Measurements from ENCODE around the gene RAB24. TPM values are rescaled to one million over a fixed set of nuclear protein-coding genes. Genes with fewer than 3 reads are reported as not detected.

Gene RAB24
- total RNA-seq, 2 experiments from 2014 or later: 43.0 to 46.6 TPM

GRCh38 chr5:177330991-177331842 lies 27.7 kb upstream of the RAB24 start:
- CTCF ChIA-PET: no interaction called here
- DNase-seq: no peak
- POLR2A ChIA-PET: no interaction called here

GRCh38 chr5:177329883-177330282 lies 26.4 kb upstream of the RAB24 start:
- H3K4me1 Mint-ChIP-seq: peaks cover 14% of the 10 kb centered on the region
- no peak overlapping the region for H3K4me3 Mint-ChIP-seq
- H3K36me3 Mint-ChIP-seq (ENCODE audit: low read depth): peaks cover 54% of the 10 kb centered on the region
- no peak overlapping the region for H3K27ac Mint-ChIP-seq
- ChIA-PET POLR2A (interaction anchor here (0.5 kb wide), 1 partner anchor 23 kb away, joined by 5 read pairs; no protein-coding TSS in a partner anchor), CTCF (no interaction called here)
- no peaks in the 10 kb centered on the region for H3K27me3 Mint-ChIP-seq
- DNase-seq: no peak
- no peaks in the 10 kb centered on the region for H3K9me3 Mint-ChIP-seq

More at GRCh38 chr5:177330991-177331842, 27.7 kb upstream of the RAB24 start:
- Mint-ChIP-seq H3K27me3 (no peaks in the 10 kb centered on the region), H3K9me3 (no peaks in the 10 kb centered on the region), H3K4me3 (no peak overlapping the region), H3K27ac (no peak overlapping the region), H3K4me1 (peaks cover 13% of the 10 kb centered on the region), H3K36me3 (ENCODE audit: low read depth) (peaks cover 66% of the 10 kb centered on the region)

- POLR2A ChIA-PET: interaction anchor here (1.0 to 2.4 kb wide), 4 partner anchors 10 to 20 kb away, joined by 3 to 15 read pairs (median 4); partner anchors contain the start of gene MXD3
- H3K9me3 Mint-ChIP-seq: no peaks in the 10 kb centered on the region
- no peak for DNase-seq
- H3K27me3 Mint-ChIP-seq: no peaks in the 10 kb centered on the region
- no peak overlapping the region for H3K4me3 Mint-ChIP-seq
- CTCF ChIA-PET: interaction anchor here (1.1 to 2.1 kb wide), 3 partner anchors 7 to 22 kb away, joined by 3 to 11 read pairs (median 6); partner anchors contain the start of gene LMAN2
- H3K36me3 Mint-ChIP-seq (ENCODE audit: low read depth): peaks cover 47% of the 10 kb centered on the region
- H3K4me1 Mint-ChIP-seq: peaks cover 17% of the 10 kb centered on the region
- H3K27ac Mint-ChIP-seq: no peak overlapping the region
These were observed 25.2 kb upstream of the RAB24 start for GRCh38 chr5:177328545-177329231.

GRCh38 chr5:177327539-177328522 lies 24.3 kb upstream of the RAB24 start:
- Mint-ChIP-seq H3K27me3 (no peaks in the 10 kb centered on the region), H3K9me3 (no peaks in the 10 kb centered on the region), H3K27ac (peak overlapping the region; percentile 77), H3K4me1 (peaks cover 24% of the 10 kb centered on the region), H3K4me3 (no peak overlapping the region), H3K36me3 (ENCODE audit: low read depth) (peaks cover 40% of the 10 kb centered on the region)
- CTCF ChIA-PET: interaction anchor here (0.7 to 2.1 kb wide), 11 partner anchors 8 to 135 kb away, joined by 3 to 11 read pairs (median 3); partner anchors contain the start of genes LMAN2 and RGS14
- POLR2A ChIA-PET: interaction anchor here (0.6 to 2.4 kb wide), 6 partner anchors 10 to 101 kb away, joined by 3 to 15 read pairs (median 3); partner anchors contain the start of gene MXD3
- no peak for DNase-seq

GRCh38 chr5:177325868-177326381 lies 22.4 kb upstream of the RAB24 start:
- no peak overlapping the region for H3K4me3 Mint-ChIP-seq
- POLR2A ChIA-PET: no interaction called here
- CTCF ChIA-PET: no interaction called here
- H3K27ac Mint-ChIP-seq: no peak overlapping the region
- H3K27me3 Mint-ChIP-seq: no peaks in the 10 kb centered on the region
- H3K36me3 Mint-ChIP-seq (ENCODE audit: low read depth): peaks cover 35% of the 10 kb centered on the region
- DNase-seq: no peak
- no peaks in the 10 kb centered on the region for H3K9me3 Mint-ChIP-seq
- H3K4me1 Mint-ChIP-seq: peaks cover 28% of the 10 kb centered on the region

GRCh38 chr5:177320879-177321278 lies 17.4 kb upstream of the RAB24 start:
- no peaks in the 10 kb centered on the region for H3K27me3 Mint-ChIP-seq
- H3K27ac Mint-ChIP-seq: peak overlapping the region; percentile 58
- H3K36me3 Mint-ChIP-seq (ENCODE audit: low read depth): peaks cover 21% of the 10 kb centered on the region
- H3K4me3 Mint-ChIP-seq: no peak overlapping the region
- ChIA-PET CTCF (interaction anchor here (0.7 to 6.6 kb wide), 4 partner anchors 15 to 135 kb away, joined by 3 to 49 read pairs (median 4); no protein-coding TSS in a partner anchor), POLR2A (no interaction called here)
- H3K4me1 Mint-ChIP-seq: peaks cover 43% of the 10 kb centered on the region
- DNase-seq: no peak
- no peaks in the 10 kb centered on the region for H3K9me3 Mint-ChIP-seq

- Mint-ChIP-seq H3K4me3 (no peak overlapping the region), H3K9me3 (no peaks in the 10 kb centered on the region), H3K27me3 (no peaks in the 10 kb centered on the region), H3K36me3 (ENCODE audit: low read depth) (peaks cover 22% of the 10 kb centered on the region), H3K27ac (no peak overlapping the region), H3K4me1 (peaks cover 49% of the 10 kb centered on the region)
- CTCF ChIA-PET: interaction anchor here (1.4 to 6.6 kb wide), 6 partner anchors 11 to 182 kb away, joined by 3 to 49 read pairs (median 11); no protein-coding TSS in a partner anchor
- POLR2A ChIA-PET: interaction anchor here (1.2 to 1.5 kb wide), 2 partner anchors 70 to 125 kb away, joined by 4 read pairs; no protein-coding TSS in a partner anchor
- DNase-seq: no peak
These were observed 16.5 kb upstream of the RAB24 start for GRCh38 chr5:177319913-177320588.

GRCh38 chr5:177317959-177318377 lies 14.4 kb upstream of the RAB24 start:
- peaks cover 17% of the 10 kb centered on the region for H3K36me3 Mint-ChIP-seq (ENCODE audit: low read depth)
- peak; percentile 81 for DNase-seq
- H3K4me1 Mint-ChIP-seq: peaks cover 53% of the 10 kb centered on the region
- no peaks in the 10 kb centered on the region for H3K27me3 Mint-ChIP-seq
- no peaks in the 10 kb centered on the region for H3K9me3 Mint-ChIP-seq
- POLR2A ChIA-PET: interaction anchor here (0.7 to 1.4 kb wide), 2 partner anchors 11 to 15 kb away, joined by 3 to 4 read pairs; partner anchors contain the start of genes PRELID1 and RAB24
- H3K4me3 Mint-ChIP-seq: no peak overlapping the region
- no peak overlapping the region for H3K27ac Mint-ChIP-seq
- CTCF ChIA-PET: interaction anchor here (0.5 to 6.6 kb wide), 19 partner anchors 9 to 204 kb away, joined by 3 to 49 read pairs (median 4); no protein-coding TSS in a partner anchor

- Mint-ChIP-seq H3K27ac (no peak overlapping the region), H3K4me1 (peaks cover 53% of the 10 kb centered on the region), H3K36me3 (ENCODE audit: low read depth) (peaks cover 14% of the 10 kb centered on the region), H3K4me3 (no peak overlapping the region), H3K27me3 (no peaks in the 10 kb centered on the region), H3K9me3 (no peaks in the 10 kb centered on the region)
- ChIA-PET POLR2A (interaction anchor here (0.7 to 1.2 kb wide), 4 partner anchors 29 to 134 kb away, joined by 3 to 4 read pairs (median 3); partner anchors contain the start of gene LMAN2), CTCF (interaction anchor here (0.7 to 6.6 kb wide), 10 partner anchors 11 to 139 kb away, joined by 3 to 49 read pairs (median 6); no protein-coding TSS in a partner anchor)
- no peak for DNase-seq
These were observed 12.5 kb upstream of the RAB24 start for GRCh38 chr5:177316005-177316404.

- H3K4me1 Mint-ChIP-seq: peaks cover 58% of the 10 kb centered on the region
These were observed 11.9 kb upstream of the RAB24 start for GRCh38 chr5:177315411-177315810.

More at GRCh38 chr5:177315411-177315810, 11.9 kb upstream of the RAB24 start:
- no peak overlapping the region for H3K4me3 Mint-ChIP-seq
- H3K27me3 Mint-ChIP-seq: no peaks in the 10 kb centered on the region
- H3K36me3 Mint-ChIP-seq (ENCODE audit: low read depth): peaks cover 19% of the 10 kb centered on the region
- DNase-seq: no peak
- CTCF ChIA-PET: interaction anchor here (1.3 to 6.6 kb wide), 4 partner anchors 11 to 139 kb away, joined by 3 to 49 read pairs (median 29); no protein-coding TSS in a partner anchor
- H3K27ac Mint-ChIP-seq: no peak overlapping the region
- POLR2A ChIA-PET: interaction anchor here (0.7 to 1.2 kb wide), 3 partner anchors 30 to 135 kb away, joined by 3 to 4 read pairs (median 3); no protein-coding TSS in a partner anchor
- H3K9me3 Mint-ChIP-seq: no peaks in the 10 kb centered on the region
